ENCODE results near the gene ARHGEF18.

DNA sequence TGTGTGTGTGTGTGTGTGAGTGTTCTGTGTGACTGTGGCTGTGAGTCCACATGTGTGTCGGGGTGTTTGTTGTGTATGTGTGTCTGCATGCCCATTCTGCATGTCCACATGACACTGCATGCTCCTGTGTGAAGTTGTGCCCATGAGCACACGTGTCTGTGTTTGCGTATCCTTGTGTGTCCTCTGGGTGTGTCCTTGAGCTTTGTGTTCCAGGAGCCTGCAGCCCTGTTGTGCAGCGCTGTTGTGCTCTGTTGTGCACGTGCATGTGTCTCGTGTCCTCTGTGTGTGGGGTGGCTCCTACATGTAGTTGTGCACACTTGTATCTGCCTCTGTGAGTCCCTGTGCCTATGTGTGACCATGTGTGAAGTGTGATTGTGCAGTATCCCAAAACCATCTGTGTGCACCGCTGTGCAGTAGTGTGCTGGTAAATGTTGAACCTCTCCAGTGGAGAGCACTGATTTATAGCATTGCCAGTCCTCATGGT, 2.2 kb upstream of the ARHGEF18 start:
- TF ChIP-seq, protein P1, sequence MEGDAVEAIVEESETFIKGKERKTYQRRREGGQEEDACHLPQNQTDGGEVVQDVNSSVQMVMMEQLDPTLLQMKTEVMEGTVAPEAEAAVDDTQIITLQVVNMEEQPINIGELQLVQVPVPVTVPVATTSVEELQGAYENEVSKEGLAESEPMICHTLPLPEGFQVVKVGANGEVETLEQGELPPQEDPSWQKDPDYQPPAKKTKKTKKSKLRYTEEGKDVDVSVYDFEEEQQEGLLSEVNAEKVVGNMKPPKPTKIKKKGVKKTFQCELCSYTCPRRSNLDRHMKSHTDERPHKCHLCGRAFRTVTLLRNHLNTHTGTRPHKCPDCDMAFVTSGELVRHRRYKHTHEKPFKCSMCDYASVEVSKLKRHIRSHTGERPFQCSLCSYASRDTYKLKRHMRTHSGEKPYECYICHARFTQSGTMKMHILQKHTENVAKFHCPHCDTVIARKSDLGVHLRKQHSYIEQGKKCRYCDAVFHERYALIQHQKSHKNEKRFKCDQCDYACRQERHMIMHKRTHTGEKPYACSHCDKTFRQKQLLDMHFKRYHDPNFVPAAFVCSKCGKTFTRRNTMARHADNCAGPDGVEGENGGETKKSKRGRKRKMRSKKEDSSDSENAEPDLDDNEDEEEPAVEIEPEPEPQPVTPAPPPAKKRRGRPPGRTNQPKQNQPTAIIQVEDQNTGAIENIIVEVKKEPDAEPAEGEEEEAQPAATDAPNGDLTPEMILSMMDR (IDR thresholded peaks at IDR 0.05) = no peak
- TF ChIP-seq EZH2 (IDR thresholded peaks at IDR 0.05; ENCODE audit: borderline replicate concordance, insufficient read depth, low read depth, low read length, poor library complexity, severe bottlenecking) = no peak

All from B cell (primary cell).